HG02943 (cell line): ENCODE measurements around the gene PDZD2.
"Not testable (repeated sequence)": the region's sequence is repeated elsewhere in the genome, so short reads cannot be mapped to it uniquely, and the experiment has no call there.

ENCODE experiments used
- ATAC-seq: cut with Tn5 transposase; IDR thresholded peaks from one replicate; pipeline ENCODE4 v1.9.1; 2021; ENCODE audit warnings: mild to moderate bottlenecking, low read depth, moderate library complexity; ENCODE audit not compliant: unreplicated experiment

The PDZD2 gene

GRCh38 chr5:31682025-31682424 is 43.1 kb downstream of the PDZD2 start:
- ATAC-seq = no peak

- ATAC-seq = no peak
Measured at GRCh38 chr5:31682851-31683250, 43.9 kb downstream of the PDZD2 start.

- ATAC-seq = no peak
Measured at GRCh38 chr5:31688515-31689092, 49.7 kb downstream of the PDZD2 start.

- not testable (repeated sequence) for ATAC-seq
Measured at GRCh38 chr5:31691408-31691807, 52.5 kb downstream of the PDZD2 start.

GRCh38 chr5:31692561-31693221 is 53.8 kb downstream of the PDZD2 start:
- no peak for ATAC-seq

GRCh38 chr5:31698673-31699072 is 59.7 kb downstream of the PDZD2 start:
- ATAC-seq = no peak

- no peak for ATAC-seq
Measured at GRCh38 chr5:31701642-31702299, 62.8 kb downstream of the PDZD2 start.

- no peak for ATAC-seq
Measured at GRCh38 chr5:31702712-31703111, 63.8 kb downstream of the PDZD2 start.

- ATAC-seq = no peak
Measured at GRCh38 chr5:31703757-31704156, 64.8 kb downstream of the PDZD2 start.

GRCh38 chr5:31706186-31706585 is 67.3 kb downstream of the PDZD2 start:
- no peak for ATAC-seq

- ATAC-seq = no peak
Measured at GRCh38 chr5:31707329-31707728, 68.4 kb downstream of the PDZD2 start.

- no peak for ATAC-seq
Measured at GRCh38 chr5:31708089-31708488, 69.2 kb downstream of the PDZD2 start.

GRCh38 chr5:31711363-31711762 is 72.4 kb downstream of the PDZD2 start:
- no peak for ATAC-seq

- no peak for ATAC-seq
Measured at GRCh38 chr5:31711935-31712592, 73.1 kb downstream of the PDZD2 start.

GRCh38 chr5:31717561-31717960 is 78.6 kb downstream of the PDZD2 start:
- ATAC-seq = no peak

- ATAC-seq = no peak
Measured at GRCh38 chr5:31720004-31720403, 81.1 kb downstream of the PDZD2 start.

- ATAC-seq = no peak
Measured at GRCh38 chr5:31720811-31721345, 81.9 kb downstream of the PDZD2 start.

- no peak for ATAC-seq
Measured at GRCh38 chr5:31722111-31722510, 83.2 kb downstream of the PDZD2 start.

- no peak for ATAC-seq
Measured at GRCh38 chr5:31725996-31726395, 87.1 kb downstream of the PDZD2 start.

- no peak for ATAC-seq
Measured at GRCh38 chr5:31726952-31727351, 88.0 kb downstream of the PDZD2 start.

- no peak for ATAC-seq
Measured at GRCh38 chr5:31728039-31728438, 89.1 kb downstream of the PDZD2 start.
